GM23248 (cell line): ENCODE measurements around the gene MAGEB1.

Source experiments
- EZH2 ChIP-seq: fragments of 200-600 bp; sonication (generic); IDR thresholded peaks from 2 replicates; pipeline ENCODE4 v1.6.1; 2018; ENCODE audit warnings: antibody characterized with exemption, mild to moderate bottlenecking; ENCODE audit not compliant: insufficient read depth, poor library complexity, severe bottlenecking
- EZH2phosphoT487 ChIP-seq: fragments of 200-600 bp; sonication (generic); IDR thresholded peaks from 2 replicates; pipeline ENCODE4 v1.6.1; 2018; ENCODE audit warnings: antibody characterized with exemption, moderate library complexity, mild to moderate bottlenecking, low read depth; ENCODE audit not compliant: insufficient read depth

GRCh38 chrX:30301208-30301607, 54.3 kb downstream of the MAGEB1 start:
- TF ChIP-seq EZH2phosphoT487 (no peak), EZH2 (no peak)
